A549 (cell line): ENCODE measurements around the gene PUS7L. TPM values are rescaled to one million over a fixed set of nuclear protein-coding genes. Genes with fewer than 3 reads are reported as not detected.

Source experiments
- ATAC-seq, 2 experiments: fragments of 200-7000 bp in 1 of 2; fragments of >200 bp in 1 of 2; cut with Nextera tagmentation in 1 of 2; cut with Tn5 transposase in 1 of 2; 3 replicates each; pipeline versions ENCODE4 v1.8.0 to v1.9.1; 2018 to 2020; ENCODE audit warnings: mild to moderate bottlenecking in 1 of 2, moderate library complexity in 1 of 2
- CTCF ChIA-PET: fragments of 300-600 bp; sonication (Branson Sonifier 250); formaldehyde crosslinking; extraction: SDS; loops from one replicate; lab custom pipeline; 2021; ENCODE audit warnings: antibody characterized with exemption, inconsistent platforms; lab: Yijun Ruan, JAX
- POLR2A ChIA-PET: fragments of 350-600 bp; formaldehyde crosslinking; extraction: SDS; loops from one replicate; lab custom pipeline; 2021; ENCODE audit warnings: antibody characterized with exemption, inconsistent platforms; lab: Yijun Ruan, JAX
- DNase-seq, 2 experiments: peaks; one replicate each; pipeline versions ENCODE4 v3.0.0 to v3.0.0-alpha.2; 2011 to 2016; ENCODE audit warnings: low read depth in 1 of 2, low spot score in 1 of 2
- FAIRE-seq: peaks from 2 replicates; lab custom pipeline; 2011; peaks lifted over from hg19 to GRCh38; lab: Jason Lieb, UNC
- H3K27ac ChIP-seq, 2 experiments: fragments of >200 bp; sonication (Bioruptor Twin); formaldehyde crosslinking; 3 replicates each; pipeline ENCODE4 v1.5.1; 2016 to 2017
- H3K4me1 ChIP-seq: fragments of >200 bp; sonication (Bioruptor Twin); formaldehyde crosslinking; 3 replicates; pipeline ENCODE4 v1.6.1; 2016
- H3K4me2 ChIP-seq: fragments of >200 bp; sonication (Bioruptor Twin); formaldehyde crosslinking; 3 replicates; pipeline ENCODE4 v1.6.1; 2016
- H3K4me3 ChIP-seq: fragments of >200 bp; sonication (Bioruptor Twin); formaldehyde crosslinking; 3 replicates; pipeline ENCODE4 v1.5.1; 2016
- H3K9me3 ChIP-seq: fragments of >200 bp; sonication (Bioruptor Twin); formaldehyde crosslinking; 3 replicates; pipeline ENCODE4 v1.6.1; 2016
- BHLHE40 ChIP-seq: IDR thresholded peaks from 2 replicates; pipeline ENCODE4 v1.6.1; 2012; ENCODE audit warnings: low read depth, low read length, inconsistent platforms
- CEBPB ChIP-seq, 2 experiments: fragments of >200 bp in 1 of 2; sonication (Bioruptor Twin) in 1 of 2; formaldehyde crosslinking in 1 of 2; IDR thresholded peaks; 2 replicates each; pipeline ENCODE4 v1.6.1; 2012 to 2016
- CHD2 ChIP-seq: fragments of 150-350 bp; IDR thresholded peaks from 2 replicates; pipeline ENCODE4 v1.6.1; 2014; ENCODE audit warnings: low read length; ENCODE audit not compliant: partially characterized antibody
- ELK1 ChIP-seq: fragments of 150-350 bp; IDR thresholded peaks from 2 replicates; pipeline ENCODE4 v1.6.1; 2014; ENCODE audit warnings: low read depth, mild to moderate bottlenecking, low read length
- FOSB ChIP-seq: fragments of 250-450 bp; sonication (Bioruptor Pico); IDR thresholded peaks from 2 replicates; pipeline ENCODE4 v1.5.0; 2020; ENCODE audit warnings: mild to moderate bottlenecking, moderate library complexity
- FOSL2 ChIP-seq, 2 experiments: fragments of 450-650 bp in 1 of 2; fragments of >200 bp in 1 of 2; sonication (Bioruptor Twin) in 1 of 2; formaldehyde crosslinking; IDR thresholded peaks; 2 replicates each; pipeline versions ENCODE4 v1.5.0 to v1.6.1; 2016 to 2020; ENCODE audit warnings: mild to moderate bottlenecking in 1 of 2, moderate library complexity in 1 of 2
- FOXS1 ChIP-seq: fragments of 250-450 bp; sonication (Bioruptor Pico); IDR thresholded peaks from 2 replicates; pipeline ENCODE4 v1.5.0; 2020; ENCODE audit warnings: mild to moderate bottlenecking, moderate library complexity
- HEYL ChIP-seq: fragments of 250-450 bp; sonication (Bioruptor Pico); IDR thresholded peaks from 2 replicates; pipeline ENCODE4 v1.8.0; 2021; ENCODE audit warnings: mild to moderate bottlenecking, moderate library complexity
- HOXB13 ChIP-seq: fragments of 250-450 bp; sonication (Bioruptor Pico); IDR thresholded peaks from 2 replicates; pipeline ENCODE4 v1.5.0; 2020; ENCODE audit warnings: low read depth, mild to moderate bottlenecking, moderate library complexity
- JUN ChIP-seq, 2 experiments: fragments of >200 bp; sonication (Bioruptor Twin); formaldehyde crosslinking; IDR thresholded peaks; 2 replicates in 1 of 2; 3 replicates in 1 of 2; pipeline ENCODE4 v1.6.1; 2016 to 2017
- MAFK ChIP-seq: fragments of 450-650 bp; IDR thresholded peaks from 2 replicates; pipeline ENCODE4 v1.6.1; 2014; ENCODE audit not compliant: partially characterized antibody
- MAX ChIP-seq: IDR thresholded peaks from 2 replicates; pipeline ENCODE4 v1.6.1; 2012
- NPAS2 ChIP-seq: fragments of 250-450 bp; sonication (Bioruptor Pico); IDR thresholded peaks from 2 replicates; pipeline ENCODE4 v1.8.0; 2022; ENCODE audit warnings: mild to moderate bottlenecking, moderate library complexity, borderline replicate concordance
- NR3C1 ChIP-seq: fragments of >200 bp; sonication (Bioruptor Twin); formaldehyde crosslinking; IDR thresholded peaks from 3 replicates; pipeline ENCODE4 v1.6.1; 2017
- PBX3 ChIP-seq: IDR thresholded peaks from 2 replicates; pipeline ENCODE4 v1.6.1; 2012
- RNF2 ChIP-seq: fragments of 200-600 bp; sonication (generic); IDR thresholded peaks from 2 replicates; pipeline ENCODE4 v1.6.1; 2016; ENCODE audit warnings: low read depth, mild to moderate bottlenecking, antibody characterized with exemption, moderate library complexity, borderline replicate concordance
- SMC3 ChIP-seq: fragments of >200 bp; sonication (Bioruptor Twin); formaldehyde crosslinking; IDR thresholded peaks from 3 replicates; pipeline ENCODE4 v1.6.1; 2018; ENCODE audit warnings: inconsistent platforms
- SREBF2 ChIP-seq: fragments of 450-650 bp; IDR thresholded peaks from 2 replicates; pipeline ENCODE4 v1.6.1; 2014; ENCODE audit warnings: mild to moderate bottlenecking, moderate library complexity
- ZFP36 ChIP-seq: fragments of 450-650 bp; IDR thresholded peaks from 2 replicates; pipeline ENCODE4 v1.6.1; 2014; ENCODE audit warnings: borderline replicate concordance; ENCODE audit not compliant: partially characterized antibody
- whole genome bisulfite sequencing: methylation state at CpG from one replicate; pipeline ENCODE4 v1.1.6; 2017; ENCODE audit errors: missing lambda C conversion rate; 5-methylcytosine and 5-hydroxymethylcytosine counted together
- polyA plus RNA-seq, 4 experiments: library from polyadenylated mRNA; depleted of rRNA in 3 of 4; stranded (reverse); fragments of >200 nt; fragmentation: RNase III in 1 of 4; extraction: RNeasy Plus Mini Kit Qiagen cat#74134 plus additional on column Dnase treatment in 1 of 4; gene quantifications; 2 replicates in 3 of 4; 3 replicates in 1 of 4; pipeline ENCODE4 v1.2.3, GENCODE V29; 2011 to 2017
- TF ChIP-seq, protein P1 (sequence below): fragments of >200 bp; sonication (Bioruptor Twin); formaldehyde crosslinking; IDR thresholded peaks from 3 replicates; pipeline ENCODE4 v1.6.1; 2016

Gene PUS7L
- polyA plus RNA-seq, 2 of the 4 experiments (the other 2 are of a cell fraction), result 5.8 to 16.6 TPM

GRCh38 chr12:43676183-43676813 lies 82.3 kb downstream of the PUS7L start (continued):
- TF ChIP-seq HEYL (no peak), FOXS1 (no peak), SMC3 (peak; percentile 17; the same call in 1 of the 3 replicates), HOXB13 (no peak)

DNA sequence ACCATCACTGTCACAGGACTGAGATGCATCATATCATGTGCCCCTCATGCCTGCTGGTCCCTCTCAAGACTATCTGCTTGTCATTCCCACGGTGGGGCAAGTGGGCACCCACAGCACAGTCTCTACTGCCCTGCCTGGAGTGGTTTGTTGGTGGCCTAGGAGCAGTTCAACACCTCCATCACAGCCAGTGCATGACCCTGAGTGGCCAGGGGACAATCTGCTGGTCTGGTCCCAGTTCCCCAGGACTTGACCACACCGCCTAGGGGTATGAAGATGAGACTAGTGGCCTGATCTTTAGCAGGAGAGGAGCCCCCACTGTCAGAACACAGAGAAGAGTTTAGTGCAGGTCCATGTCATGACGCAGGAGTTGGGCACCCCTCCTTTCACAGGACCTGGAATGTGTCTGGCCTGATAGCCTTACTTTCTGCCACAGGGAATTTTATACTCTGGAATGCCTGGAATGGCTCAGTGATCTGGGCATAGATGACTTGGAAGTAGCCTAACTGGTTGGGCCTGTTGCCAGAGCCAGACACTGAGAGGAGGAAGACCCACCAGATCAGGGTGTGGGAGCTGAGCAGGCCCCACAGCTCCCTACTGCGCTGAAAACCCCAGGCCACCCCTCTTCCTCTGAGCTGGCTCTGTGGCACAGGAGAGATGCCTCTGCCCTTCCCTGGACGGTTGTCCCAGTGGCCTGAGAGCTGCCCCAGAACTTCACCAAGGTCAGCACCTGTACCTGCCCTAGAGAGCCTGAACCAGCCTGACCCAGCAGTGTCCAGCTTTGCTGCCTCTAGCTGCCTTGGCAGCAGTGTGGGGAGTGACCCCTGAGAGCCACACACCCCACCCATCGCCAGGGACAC lies 83.3 kb downstream of the PUS7L start:
- CTCF ChIA-PET, result interaction anchor here (1.1 kb wide), 1 partner anchor 84 kb away, joined by 3 read pairs; no protein-coding TSS in a partner anchor
- WGBS, result 24% methylated on average over 4 of the region's 6 CpGs
- H3K9me3 ChIP-seq, result no peaks in the 10 kb centered on the region
- no peak overlapping the region for H3K4me2 ChIP-seq
- H3K4me1 ChIP-seq, result no peaks in the 10 kb centered on the region
- peak in 1 of 2 experiments; percentile 38; a peak in 3 of 6 replicates for ATAC-seq
- H3K27ac ChIP-seq, result no peak overlapping the region
- no peak for TF ChIP-seq FOSB
- TF ChIP-seq HEYL, result no peak
- TF ChIP-seq, protein P1, sequence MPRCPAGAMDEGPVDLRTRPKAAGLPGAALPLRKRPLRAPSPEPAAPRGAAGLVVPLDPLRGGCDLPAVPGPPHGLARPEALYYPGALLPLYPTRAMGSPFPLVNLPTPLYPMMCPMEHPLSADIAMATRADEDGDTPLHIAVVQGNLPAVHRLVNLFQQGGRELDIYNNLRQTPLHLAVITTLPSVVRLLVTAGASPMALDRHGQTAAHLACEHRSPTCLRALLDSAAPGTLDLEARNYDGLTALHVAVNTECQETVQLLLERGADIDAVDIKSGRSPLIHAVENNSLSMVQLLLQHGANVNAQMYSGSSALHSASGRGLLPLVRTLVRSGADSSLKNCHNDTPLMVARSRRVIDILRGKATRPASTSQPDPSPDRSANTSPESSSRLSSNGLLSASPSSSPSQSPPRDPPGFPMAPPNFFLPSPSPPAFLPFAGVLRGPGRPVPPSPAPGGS, result no peak
- TF ChIP-seq BHLHE40, result no peak
- TF ChIP-seq SMC3, result no peak
- TF ChIP-seq CHD2, result no peak
- TF ChIP-seq NR3C1, result no peak
- no peak for TF ChIP-seq MAX
- no peak for TF ChIP-seq MAFK
- no peak for TF ChIP-seq ELK1
- no peak for TF ChIP-seq NPAS2
- DNase-seq, result no peak
- no peak overlapping the region for H3K4me3 ChIP-seq
- POLR2A ChIA-PET, result no interaction called here
- no peak for FAIRE-seq

- ATAC-seq (no peak), FAIRE-seq (no peak)
- CTCF ChIA-PET, result no interaction called here
These were observed 89.2 kb downstream of the PUS7L start for GRCh38 chr12:43669373-43669772.

More at GRCh38 chr12:43669373-43669772, 89.2 kb downstream of the PUS7L start:
- no peak overlapping the region for H3K27ac ChIP-seq
- H3K4me1 ChIP-seq, result no peaks in the 10 kb centered on the region
- POLR2A ChIA-PET, result no interaction called here
- no peak overlapping the region for H3K4me2 ChIP-seq
- 37% methylated on average over 2 of the region's 2 CpGs for WGBS
- no peak for DNase-seq
- TF ChIP-seq JUN (IDR thresholded peaks at IDR 0.05) (no peak), SREBF2 (no peak), ELK1 (no peak), PBX3 (no peak), CEBPB (IDR thresholded peaks at IDR 0.05) (no peak), ZFP36 (no peak), NPAS2 (no peak), FOSL2 (IDR thresholded peaks at IDR 0.05) (no peak), FOSL2 (CRISPR knock-in tag; IDR thresholded peaks at IDR 0.05) (no peak), RNF2 (no peak)
- no peaks in the 10 kb centered on the region for H3K9me3 ChIP-seq
- no peak overlapping the region for H3K4me3 ChIP-seq
